HEK293 (cell line): ENCODE measurements around the gene KRT8.

Experiments used
- CTCF ChIP-seq: fragments of 450-650 bp; formaldehyde crosslinking; IDR thresholded peaks from 2 replicates; pipeline ENCODE4 v1.5.1; 2016; ENCODE audit warnings: missing biosample characterization, missing genetic modification characterization
- GFI1B ChIP-seq: fragments of 450-650 bp; formaldehyde crosslinking; IDR thresholded peaks from 2 replicates; pipeline ENCODE4 v1.5.1; 2016; ENCODE audit warnings: missing biosample characterization, missing genetic modification characterization
- PBX3 ChIP-seq: sonication (generic); formaldehyde crosslinking; IDR thresholded peaks from 2 replicates; pipeline ENCODE4 v1.8.1; 2022; ENCODE audit warnings: mild to moderate bottlenecking, moderate library complexity, missing genetic modification reagents
- ZBTB11 ChIP-seq: fragments of 450-650 bp; formaldehyde crosslinking; conservative IDR thresholded peaks from 2 replicates; pipeline ENCODE4 v1.5.1; 2016; ENCODE audit warnings: low read depth, missing biosample characterization, missing genetic modification characterization
- ZNF302 ChIP-seq: fragments of 450-650 bp; formaldehyde crosslinking; IDR thresholded peaks from 2 replicates; pipeline ENCODE4 v1.5.1; 2016; ENCODE audit warnings: missing biosample characterization, missing genetic modification characterization, low read depth
- ZNF513 ChIP-seq: fragments of 450-650 bp; IDR thresholded peaks from 2 replicates; pipeline ENCODE4 v1.5.1; 2018; ENCODE audit warnings: missing biosample characterization, missing genetic modification characterization

- TF ChIP-seq ZNF302 (tag by site-specific recombination) (no peak), CTCF (tag by site-specific recombination) (no peak), ZBTB11 (tag by site-specific recombination) (no peak), PBX3 (CRISPR knock-in tag) (no peak), ZNF513 (tag by site-specific recombination) (no peak), GFI1B (tag by site-specific recombination) (no peak)
Observed at GRCh38 chr12:52927964-52928363, 23.1 kb upstream of the KRT8 start.
